ENCODE data around the gene CDK5RAP3.

GRCh38 chr17:48021934-48022333 is 51.0 kb downstream of the CDK5RAP3 start:
- no peak for TF ChIP-seq POLR2A (IDR thresholded peaks at IDR 0.05; ENCODE audit: low read length)
- TF ChIP-seq GATA1 (IDR thresholded peaks at IDR 0.05; ENCODE audit: low read depth, low read length) = no peak

All from erythroblast (primary cell).